ENCODE results near the gene CFAP210. TPM values are rescaled to one million over a fixed set of nuclear protein-coding genes. Genes with fewer than 3 reads are reported as not detected.

The CFAP210 gene
- total and polyA plus RNA-seq, 4 donors = 1.2 to 7.2 (median 3.3) TPM

GRCh38 chr2:169663247-169663646 is 31.0 kb downstream of the CFAP210 start:
- H3K4me3 ChIP-seq = no peak overlapping the region
- H3K36me3 ChIP-seq (ENCODE audit: control insufficient read depth in 4 of 4, insufficient read depth in 4 of 4, low read length in 4 of 4) = no peaks in the 10 kb centered on the region
- DNase-seq (no peak), ATAC-seq (ENCODE audit: insufficient read depth, low FRiP score) (no peak)
- no peaks in the 10 kb centered on the region for H3K9me3 ChIP-seq (ENCODE audit: control insufficient read depth in 4 of 4, insufficient read depth in 3 of 4, low read length in 3 of 4)
- no peak overlapping the region for H3K9ac ChIP-seq (ENCODE audit: insufficient read depth in 1 of 2, low read length in 2 of 2)
- H3K4me1 ChIP-seq (ENCODE audit: control insufficient read depth in 5 of 5, insufficient read depth in 5 of 5, low read length in 5 of 5) = no peaks in the 10 kb centered on the region
- TF ChIP-seq CTCF (IDR thresholded peaks at IDR 0.05; ENCODE audit: control extremely low read depth, extremely low read depth) = no peak
- 93 to 97% methylated on average over 3 of the region's 3 CpGs for WGBS, 2 donors
- no peaks in the 10 kb centered on the region for H3K27me3 ChIP-seq (ENCODE audit: control insufficient read depth in 3 of 3, insufficient read depth in 3 of 3, low read length in 2 of 3)
- no peak overlapping the region for H3K27ac ChIP-seq (ENCODE audit: low read depth in 1 of 2, low read length in 1 of 2)

GRCh38 chr2:169662744-169663143 is 31.5 kb downstream of the CFAP210 start:
- Histone ChIP-seq H3K27me3 (ENCODE audit: control insufficient read depth in 3 of 3, insufficient read depth in 3 of 3, low read length in 2 of 3) (no peaks in the 10 kb centered on the region), H3K36me3 (ENCODE audit: control insufficient read depth in 4 of 4, insufficient read depth in 4 of 4, low read length in 4 of 4) (no peaks in the 10 kb centered on the region), H3K9me3 (ENCODE audit: control insufficient read depth in 4 of 4, insufficient read depth in 3 of 4, low read length in 3 of 4) (no peaks in the 10 kb centered on the region), H3K4me1 (ENCODE audit: control insufficient read depth in 5 of 5, insufficient read depth in 5 of 5, low read length in 5 of 5) (no peaks in the 10 kb centered on the region), H3K27ac (ENCODE audit: low read depth in 1 of 2, low read length in 1 of 2) (no peak overlapping the region), H3K9ac (ENCODE audit: insufficient read depth in 1 of 2, low read length in 2 of 2) (no peak overlapping the region), H3K4me3 (no peak overlapping the region)
- WGBS, 2 donors = 99 to 100% methylated on average over 1 of the region's 1 CpG
- ATAC-seq (ENCODE audit: insufficient read depth, low FRiP score) (no peak), DNase-seq (no peak)
- TF ChIP-seq CTCF (IDR thresholded peaks at IDR 0.05; ENCODE audit: control extremely low read depth, extremely low read depth) = no peak

GRCh38 chr2:169661265-169661664 is 32.9 kb downstream of the CFAP210 start:
- DNase-seq = no peak
- no peak for ATAC-seq (ENCODE audit: insufficient read depth, low FRiP score)
- WGBS, 2 donors = 63 to 78% methylated on average over 3 of the region's 3 CpGs

More at GRCh38 chr2:169661265-169661664, 32.9 kb downstream of the CFAP210 start:
- no peak overlapping the region for H3K9ac ChIP-seq (ENCODE audit: insufficient read depth in 1 of 2, low read length in 2 of 2)
- no peaks in the 10 kb centered on the region for H3K9me3 ChIP-seq (ENCODE audit: control insufficient read depth in 4 of 4, insufficient read depth in 3 of 4, low read length in 3 of 4)
- H3K4me1 ChIP-seq (ENCODE audit: control insufficient read depth in 5 of 5, insufficient read depth in 5 of 5, low read length in 5 of 5) = no peaks in the 10 kb centered on the region
- no peak for TF ChIP-seq CTCF (IDR thresholded peaks at IDR 0.05; ENCODE audit: control extremely low read depth, extremely low read depth)
- H3K4me3 ChIP-seq = no peak overlapping the region
- no peaks in the 10 kb centered on the region for H3K36me3 ChIP-seq (ENCODE audit: control insufficient read depth in 4 of 4, insufficient read depth in 4 of 4, low read length in 4 of 4)
- no peaks in the 10 kb centered on the region for H3K27me3 ChIP-seq (ENCODE audit: control insufficient read depth in 3 of 3, insufficient read depth in 3 of 3, low read length in 2 of 3)
- H3K27ac ChIP-seq (ENCODE audit: low read depth in 1 of 2, low read length in 1 of 2) = no peak overlapping the region
